OCI-LY7 (cell line): ENCODE results near the gene PWWP2B.

Experiments used
- CTCF ChIP-seq: fragments of 200-600 bp; sonication (generic); conservative IDR thresholded peaks from 2 replicates; pipeline ENCODE4 v1.5.1; 2014; ENCODE audit warnings: mild to moderate bottlenecking, antibody characterized with exemption, low read length, moderate library complexity, mixed read lengths
- EZH2phosphoT487 ChIP-seq: fragments of 200-600 bp; sonication (generic); IDR thresholded peaks from 2 replicates; pipeline ENCODE4 v1.6.1; 2018; ENCODE audit warnings: low read depth, borderline replicate concordance, mild to moderate bottlenecking, mixed run types, antibody characterized with exemption, low read length, moderate library complexity, mixed read lengths

GRCh38 chr10:132433671-132434340 lies 36.8 kb downstream of the PWWP2B start:
- no peak for TF ChIP-seq CTCF
- no peak for TF ChIP-seq EZH2phosphoT487
